Tibial nerve (tissue), 4 donors: ENCODE results near the gene HCN1. TPM values are rescaled to one million over a fixed set of nuclear protein-coding genes. Genes with fewer than 3 reads are reported as not detected.

Experiments used
- DNase-seq, 2 donors: peaks; one replicate each; pipeline ENCODE4 v3.0.0-alpha.2; 2019; ENCODE audit warnings: low spot score in 2 of 2
- H3K27ac ChIP-seq, 4 donors: fragments of 200-600 bp; sonication (generic) in 3 of 4; one replicate each; pipeline ENCODE4 v1.5.1; 2017 to 2019; ENCODE audit warnings: mild to moderate bottlenecking in 1 of 4
- H3K27me3 ChIP-seq, 2 donors: fragments of 200-600 bp; sonication (generic) in 1 of 2; one replicate each; pipeline versions ENCODE4 v1.5.1 to v1.6.0; 2017 to 2019
- H3K36me3 ChIP-seq, 3 donors: fragments of 200-600 bp; sonication (generic); one replicate each; pipeline ENCODE4 v1.5.1; 2018 to 2019
- H3K4me1 ChIP-seq, 4 donors: fragments of 200-600 bp; sonication (generic) in 3 of 4; one replicate each; pipeline ENCODE4 v1.5.1; 2017 to 2019
- H3K4me3 ChIP-seq, 4 donors: fragments of 200-600 bp; sonication (generic) in 3 of 4; one replicate each; pipeline ENCODE4 v1.5.1; 2017 to 2019; ENCODE audit warnings: mild to moderate bottlenecking in 1 of 4, moderate library complexity in 1 of 4
- H3K9me3 ChIP-seq, 4 donors: fragments of 200-600 bp; sonication (generic) in 3 of 4; one replicate each; pipeline ENCODE4 v1.5.1; 2017 to 2019
- EP300 ChIP-seq, 2 donors: sonication (generic); formaldehyde crosslinking; IDR thresholded peaks; one replicate each; pipeline ENCODE4 v1.6.1; 2017; ENCODE audit warnings: antibody characterized with exemption in 2 of 2, mild to moderate bottlenecking in 1 of 2
- POLR2A ChIP-seq, 2 donors: fragments of 450-650 bp; IDR thresholded peaks; one replicate each; pipeline ENCODE4 v1.6.1; 2017; ENCODE audit warnings: antibody characterized with exemption in 2 of 2, mild to moderate bottlenecking in 2 of 2, moderate library complexity in 2 of 2
- WGBS, 2 donors: methylation state at CpG; one replicate each; pipeline ENCODE4 v1.1.5; 2018; 5-methylcytosine and 5-hydroxymethylcytosine counted together
- total RNA-seq, 4 donors: library from RNA; depleted of rRNA; stranded (reverse); fragments of >200 nt; gene quantifications; one replicate each; pipeline ENCODE4 v1.1.0, GENCODE V29; 2016
- TF ChIP-seq, protein P1 (sequence below), 5 experiments: fragments of 200-600 bp in 3 of 5; fragments of 450-650 bp in 2 of 5; sonication (generic) in 3 of 5; IDR thresholded peaks; one replicate each; pipeline ENCODE4 v1.5.1; 2016 to 2019; ENCODE audit warnings: antibody characterized with exemption in 5 of 5, mild to moderate bottlenecking in 3 of 5, moderate library complexity in 2 of 5

Gene HCN1
- total RNA-seq, 4 donors from 2014 or later, result 16.2 to 21.9 (median 17.7) TPM

- H3K36me3 ChIP-seq, result peaks cover 0 to 7% (median 0%) of the 10 kb centered on the region in 3 donors
- no peaks in the 10 kb centered on the region for H3K27me3 ChIP-seq
- H3K4me3 ChIP-seq, result no peak overlapping the region
- H3K9me3 ChIP-seq, result no peaks in the 10 kb centered on the region
- TF ChIP-seq, protein P1, sequence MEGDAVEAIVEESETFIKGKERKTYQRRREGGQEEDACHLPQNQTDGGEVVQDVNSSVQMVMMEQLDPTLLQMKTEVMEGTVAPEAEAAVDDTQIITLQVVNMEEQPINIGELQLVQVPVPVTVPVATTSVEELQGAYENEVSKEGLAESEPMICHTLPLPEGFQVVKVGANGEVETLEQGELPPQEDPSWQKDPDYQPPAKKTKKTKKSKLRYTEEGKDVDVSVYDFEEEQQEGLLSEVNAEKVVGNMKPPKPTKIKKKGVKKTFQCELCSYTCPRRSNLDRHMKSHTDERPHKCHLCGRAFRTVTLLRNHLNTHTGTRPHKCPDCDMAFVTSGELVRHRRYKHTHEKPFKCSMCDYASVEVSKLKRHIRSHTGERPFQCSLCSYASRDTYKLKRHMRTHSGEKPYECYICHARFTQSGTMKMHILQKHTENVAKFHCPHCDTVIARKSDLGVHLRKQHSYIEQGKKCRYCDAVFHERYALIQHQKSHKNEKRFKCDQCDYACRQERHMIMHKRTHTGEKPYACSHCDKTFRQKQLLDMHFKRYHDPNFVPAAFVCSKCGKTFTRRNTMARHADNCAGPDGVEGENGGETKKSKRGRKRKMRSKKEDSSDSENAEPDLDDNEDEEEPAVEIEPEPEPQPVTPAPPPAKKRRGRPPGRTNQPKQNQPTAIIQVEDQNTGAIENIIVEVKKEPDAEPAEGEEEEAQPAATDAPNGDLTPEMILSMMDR (IDR thresholded peaks at IDR 0.05), result no peak
- no peak for TF ChIP-seq POLR2A (IDR thresholded peaks at IDR 0.05)
- no peak for TF ChIP-seq EP300 (IDR thresholded peaks at IDR 0.05)
- DNase-seq, result no peak
- no peak overlapping the region for H3K27ac ChIP-seq
- no peaks in the 10 kb centered on the region for H3K4me1 ChIP-seq
- WGBS, 2 donors, result 48 to 55% methylated on average over 3 of the region's 3 CpGs
These were observed 435.9 kb downstream of the HCN1 start for GRCh38 chr5:45260292-45260691.

DNA sequence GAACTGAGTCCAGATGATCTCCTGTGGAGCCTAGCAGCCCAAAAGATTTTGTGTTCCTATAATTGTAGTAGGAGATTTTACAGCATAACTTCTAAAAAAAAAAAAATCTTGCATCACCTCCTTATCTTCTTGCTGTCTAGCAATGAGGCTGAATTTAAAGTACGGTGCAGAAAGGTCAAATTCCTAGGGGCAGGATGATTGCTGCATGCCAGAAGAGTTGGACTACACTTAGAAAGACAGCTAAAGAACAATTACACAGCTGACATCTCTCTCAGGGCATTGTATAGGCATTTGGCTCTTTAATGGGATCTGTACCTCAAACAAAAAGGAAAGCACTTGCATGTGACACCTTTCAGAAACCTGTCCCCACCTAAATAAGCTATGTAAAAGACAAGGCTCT is 443.2 kb downstream of the HCN1 start:
- no peak for DNase-seq
- 6 to 28% methylated on average over 1 of the region's 1 CpG for WGBS, 2 donors
- Histone ChIP-seq H3K4me3 (no peak overlapping the region), H3K9me3 (peaks cover 0 to 4% (median 0%) of the 10 kb centered on the region in 4 donors), H3K27me3 (no peaks in the 10 kb centered on the region), H3K4me1 (no peaks in the 10 kb centered on the region), H3K36me3 (no peaks in the 10 kb centered on the region), H3K27ac (no peak overlapping the region)
- TF ChIP-seq EP300 (IDR thresholded peaks at IDR 0.05) (no peak), POLR2A (IDR thresholded peaks at IDR 0.05) (no peak)
- TF ChIP-seq, protein P1 (IDR thresholded peaks at IDR 0.05), result no peak

DNA sequence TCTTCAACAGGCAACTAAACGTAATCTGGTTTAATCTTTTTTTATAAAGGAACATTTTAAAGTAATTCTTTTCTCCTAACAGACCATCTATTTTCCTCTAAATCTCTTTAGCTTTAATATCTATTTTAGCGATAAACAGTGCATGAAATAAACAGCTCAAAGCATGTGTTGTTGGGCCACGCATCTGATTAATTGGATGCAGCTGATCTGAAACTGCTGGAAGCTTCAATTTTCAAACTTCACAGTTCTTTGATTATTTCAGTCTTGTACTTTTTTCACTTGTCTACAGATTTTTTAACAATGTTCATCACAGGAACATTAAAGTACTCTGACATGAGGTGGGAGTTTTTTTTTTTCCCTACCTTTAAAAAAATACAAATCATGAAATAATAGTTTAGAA is 443.6 kb downstream of the HCN1 start:
- Histone ChIP-seq H3K36me3 (no peaks in the 10 kb centered on the region), H3K27ac (no peak overlapping the region), H3K9me3 (peaks cover 0 to 4% (median 0%) of the 10 kb centered on the region in 4 donors), H3K27me3 (no peaks in the 10 kb centered on the region), H3K4me3 (no peak overlapping the region), H3K4me1 (no peaks in the 10 kb centered on the region)
- no peak for DNase-seq
- TF ChIP-seq, protein P1 (IDR thresholded peaks at IDR 0.05), result no peak
- TF ChIP-seq EP300 (IDR thresholded peaks at IDR 0.05) (no peak), POLR2A (IDR thresholded peaks at IDR 0.05) (no peak)
- WGBS, 2 donors, result 61 to 65% methylated on average over 3 of the region's 3 CpGs

DNA sequence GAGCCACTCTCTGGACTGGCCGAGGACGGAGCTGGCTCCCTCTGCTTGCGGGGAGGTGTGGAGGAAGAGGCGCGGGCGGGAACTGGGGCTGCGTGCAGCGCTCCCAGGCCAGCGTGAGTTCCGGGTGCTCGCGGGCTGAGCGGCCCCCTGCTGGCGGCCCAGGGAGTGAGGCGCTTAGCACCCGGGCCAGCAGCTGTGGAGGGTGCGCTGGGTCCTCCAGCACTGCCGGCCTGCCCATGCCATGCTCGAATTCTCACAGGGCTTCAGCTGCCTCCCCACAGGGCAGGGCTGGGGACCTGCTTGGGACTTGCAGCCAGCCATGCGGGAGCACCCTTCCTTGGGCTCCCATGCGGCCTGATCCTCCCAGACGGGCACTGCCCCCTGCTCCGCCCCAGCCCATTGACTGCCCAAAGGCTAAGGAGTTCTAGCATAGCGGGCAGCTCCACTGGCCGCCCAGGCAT is 470.6 kb downstream of the HCN1 start:
- WGBS, 2 donors, result 97 to 98% methylated on average over 16 to 23 of the region's 25 CpGs
- Histone ChIP-seq H3K27me3 (no peaks in the 10 kb centered on the region), H3K4me3 (no peak overlapping the region), H3K9me3 (peaks cover 0 to 5% (median 0%) of the 10 kb centered on the region in 4 donors), H3K4me1 (no peaks in the 10 kb centered on the region), H3K36me3 (no peaks in the 10 kb centered on the region), H3K27ac (no peak overlapping the region)
- DNase-seq, result no peak
- TF ChIP-seq POLR2A (IDR thresholded peaks at IDR 0.05) (no peak), EP300 (IDR thresholded peaks at IDR 0.05) (no peak)
- TF ChIP-seq, protein P1 (IDR thresholded peaks at IDR 0.05), result peak in 1 of 5 experiments; percentile 7

DNA sequence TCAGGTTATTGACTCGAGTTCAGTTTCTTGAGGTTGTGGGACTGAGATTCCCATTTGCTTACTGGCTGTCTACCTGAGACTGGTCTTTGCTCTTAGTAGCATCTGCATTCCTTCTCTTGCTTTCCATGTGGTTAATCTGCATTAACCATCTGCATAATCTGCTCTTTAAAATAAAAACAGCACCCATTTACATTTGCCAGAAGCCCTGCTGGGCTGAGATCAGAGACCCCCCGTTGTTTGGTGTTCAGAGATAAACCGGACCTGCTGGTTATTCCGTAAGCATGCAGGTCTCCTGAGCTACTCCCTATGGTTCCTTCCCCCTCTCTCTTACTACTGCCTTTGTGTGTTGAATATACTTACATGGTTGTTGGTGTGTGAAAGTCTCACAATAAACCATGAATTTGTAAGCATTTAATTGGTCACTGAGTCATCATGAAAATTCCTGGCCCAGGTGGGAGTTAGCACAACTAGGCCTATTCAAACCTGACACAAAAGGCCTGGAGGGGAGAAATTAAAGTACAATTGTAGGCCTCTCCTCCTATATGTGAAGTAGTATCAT is 490.7 kb downstream of the HCN1 start:
- no peaks in the 10 kb centered on the region for H3K36me3 ChIP-seq
- no peaks in the 10 kb centered on the region for H3K9me3 ChIP-seq
- 87 to 89% methylated on average over 4 of the region's 4 CpGs for WGBS, 2 donors
- TF ChIP-seq EP300 (IDR thresholded peaks at IDR 0.05), result no peak
- TF ChIP-seq, protein P1 (IDR thresholded peaks at IDR 0.05), result no peak
- TF ChIP-seq POLR2A (IDR thresholded peaks at IDR 0.05), result no peak
- H3K27me3 ChIP-seq, result no peaks in the 10 kb centered on the region
- H3K4me1 ChIP-seq, result no peaks in the 10 kb centered on the region
- H3K27ac ChIP-seq, result no peak overlapping the region
- no peak overlapping the region for H3K4me3 ChIP-seq
- DNase-seq, result no peak
